Vagina (tissue), 2 donors: ENCODE measurements around the gene USP25. TPM values are rescaled to one million over a fixed set of nuclear protein-coding genes. Genes with fewer than 3 reads are reported as not detected.

Experiments
- DNase-seq, 2 donors: peaks; one replicate each; pipeline ENCODE4 v3.0.0-alpha.2; 2017; ENCODE audit errors: extremely low spot score in 2 of 2
- H3K27ac ChIP-seq: fragments of 200-600 bp; sonication (generic); one replicate; pipeline ENCODE4 v1.5.1; 2019
- H3K27me3 ChIP-seq: fragments of 200-600 bp; sonication (generic); one replicate; pipeline ENCODE4 v1.5.1; 2019
- H3K36me3 ChIP-seq, 2 donors: fragments of 200-600 bp; sonication (generic); one replicate each; pipeline ENCODE4 v1.5.1; 2017 to 2019
- H3K4me1 ChIP-seq: fragments of 200-600 bp; sonication (generic); one replicate; pipeline ENCODE4 v1.5.1; 2019
- H3K4me3 ChIP-seq, 2 donors: fragments of 200-600 bp; sonication (generic); 1 replicate in 1 of 2; 2 replicates in 1 of 2; pipeline ENCODE4 v1.5.1; 2016 to 2019
- H3K9me3 ChIP-seq: fragments of 200-600 bp; sonication (generic); one replicate; pipeline ENCODE4 v1.5.1; 2019
- CTCF ChIP-seq, 3 experiments: fragments of 450-650 bp in 2 of 3; fragments of 200-600 bp in 1 of 3; sonication (generic) in 1 of 3; IDR thresholded peaks; one replicate each; pipeline ENCODE4 v1.5.1; 2017 to 2019; ENCODE audit warnings: antibody characterized with exemption in 3 of 3, mild to moderate bottlenecking in 2 of 3, moderate library complexity in 2 of 3
- POLR2A ChIP-seq, 2 donors: fragments of 450-650 bp; IDR thresholded peaks; one replicate each; pipeline ENCODE4 v1.6.1; 2017; ENCODE audit warnings: antibody characterized with exemption in 2 of 2, mild to moderate bottlenecking in 2 of 2, moderate library complexity in 2 of 2
- POLR2AphosphoS5 ChIP-seq, 2 donors: sonication (generic); formaldehyde crosslinking; IDR thresholded peaks; one replicate each; pipeline ENCODE4 v1.9.0; 2017; ENCODE audit warnings: antibody characterized with exemption in 2 of 2, mild to moderate bottlenecking in 2 of 2, low read depth in 1 of 2; ENCODE audit not compliant: insufficient read depth in 1 of 2
- intact Hi-C: fragments of 100-400 bp; cut with DNase I; formaldehyde crosslinking; loops from one replicate; pipeline ENCODE4 v1.15.1; 2023
- total RNA-seq: library from RNA; depleted of rRNA; stranded (reverse); fragments of >200 nt; gene quantifications from one replicate; pipeline ENCODE4 v1.2.3, GENCODE V29; 2016

Gene USP25
- total RNA-seq, 1 donor from 2014 or later, result 39.0 TPM

GRCh38 chr21:15843766-15844165 lies 114.0 kb downstream of the USP25 start:
- no peaks in the 10 kb centered on the region for H3K36me3 ChIP-seq
- TF ChIP-seq CTCF (IDR thresholded peaks at IDR 0.05) (no peak), POLR2A (IDR thresholded peaks at IDR 0.05) (no peak), POLR2AphosphoS5 (IDR thresholded peaks at IDR 0.05; ENCODE audit: insufficient read depth in 1 of 2, low read depth in 1 of 2) (no peak)
- H3K9me3 ChIP-seq, result no peaks in the 10 kb centered on the region
- peaks cover 5% of the 10 kb centered on the region for H3K4me1 ChIP-seq
- no peak overlapping the region for H3K4me3 ChIP-seq
- no peak for DNase-seq
- no peaks in the 10 kb centered on the region for H3K27me3 ChIP-seq
- intact Hi-C loops, result no loop called here
- no peak overlapping the region for H3K27ac ChIP-seq

DNA sequence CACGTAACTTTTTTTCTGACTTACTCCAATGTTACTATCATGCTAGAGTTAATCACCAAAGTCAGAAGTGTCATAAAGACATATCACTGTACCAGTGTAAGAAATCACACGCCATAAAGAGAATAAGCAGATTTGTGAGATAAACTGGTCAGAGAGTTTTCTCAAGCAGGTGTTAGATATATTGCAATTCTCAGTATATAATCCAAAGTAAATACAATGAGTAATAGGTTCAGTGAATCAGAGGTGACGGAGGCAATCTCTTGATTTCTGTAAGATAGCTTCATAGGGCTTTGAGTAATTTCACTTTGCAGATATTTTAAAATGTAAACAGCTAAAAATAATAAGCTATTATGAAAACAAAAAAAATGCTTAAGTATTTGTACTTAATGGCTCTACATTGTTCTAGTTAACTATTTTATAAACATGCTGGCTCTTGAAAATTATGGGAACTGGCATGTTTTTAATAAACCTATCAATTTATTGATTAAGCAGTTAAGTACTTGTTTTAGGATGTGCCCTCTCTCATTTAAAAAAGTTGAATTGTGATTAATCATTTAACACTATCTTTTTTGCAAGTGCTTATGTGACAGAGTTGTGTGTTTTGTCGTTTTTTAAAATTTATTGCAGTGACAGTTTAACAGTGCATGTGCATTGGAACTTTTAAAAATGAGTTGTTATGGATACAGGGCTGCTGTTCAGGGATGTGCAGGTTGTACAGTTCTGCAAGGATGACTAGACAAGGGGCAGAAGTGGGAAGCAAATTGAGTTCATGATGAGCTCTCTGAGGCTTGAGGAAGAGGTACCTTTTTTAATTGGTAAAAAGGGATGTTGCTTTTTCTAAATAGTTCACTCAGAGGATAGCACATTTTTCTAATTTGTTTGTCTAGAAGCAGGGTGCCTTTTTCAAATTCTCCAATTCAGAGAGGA lies 119.1 kb downstream of the USP25 start:
- no peaks in the 10 kb centered on the region for H3K36me3 ChIP-seq
- intact Hi-C loops, result no loop called here
- no peak for DNase-seq
- H3K27ac ChIP-seq, result no peak overlapping the region
- TF ChIP-seq CTCF (IDR thresholded peaks at IDR 0.05), result no peak
- no peak for TF ChIP-seq POLR2A (IDR thresholded peaks at IDR 0.05)
- peak in 1 of 2 donors; percentile 37 for TF ChIP-seq POLR2AphosphoS5 (IDR thresholded peaks at IDR 0.05; ENCODE audit: insufficient read depth in 1 of 2, low read depth in 1 of 2)
- H3K4me1 ChIP-seq, result no peaks in the 10 kb centered on the region
- H3K27me3 ChIP-seq, result no peaks in the 10 kb centered on the region
- H3K4me3 ChIP-seq, result no peak overlapping the region
- H3K9me3 ChIP-seq, result no peaks in the 10 kb centered on the region

- TF ChIP-seq POLR2AphosphoS5 (IDR thresholded peaks at IDR 0.05; ENCODE audit: insufficient read depth in 1 of 2, low read depth in 1 of 2), result no peak
- TF ChIP-seq CTCF (IDR thresholded peaks at IDR 0.05), result no peak
- TF ChIP-seq POLR2A (IDR thresholded peaks at IDR 0.05), result no peak
- no peak for DNase-seq
- Histone ChIP-seq H3K27ac (no peak overlapping the region), H3K36me3 (no peaks in the 10 kb centered on the region), H3K9me3 (no peaks in the 10 kb centered on the region), H3K4me1 (no peaks in the 10 kb centered on the region), H3K4me3 (no peak overlapping the region), H3K27me3 (no peaks in the 10 kb centered on the region)
- intact Hi-C loops, result no loop called here
These were observed 120.1 kb downstream of the USP25 start for GRCh38 chr21:15849927-15850326.

DNA sequence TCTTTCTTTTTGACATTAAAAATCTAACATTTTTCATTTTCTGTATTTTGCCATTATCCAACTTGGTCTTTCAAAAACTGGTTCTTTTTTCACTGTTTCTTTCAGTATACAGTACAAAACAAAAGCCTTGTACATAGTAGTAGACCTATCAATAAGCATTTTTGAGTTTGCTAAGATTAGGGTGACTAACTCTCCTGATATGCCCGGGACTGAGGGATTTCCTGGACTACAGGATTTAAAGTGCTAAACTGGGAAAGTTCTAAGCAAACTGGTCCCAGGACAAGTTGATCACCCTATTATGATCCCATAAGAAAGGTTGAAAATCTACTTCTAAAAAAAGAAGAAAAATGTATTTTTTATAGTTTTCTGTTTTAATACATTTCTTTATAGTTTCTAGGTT lies 120.9 kb downstream of the USP25 start:
- no peak for TF ChIP-seq POLR2A (IDR thresholded peaks at IDR 0.05)
- no peak for TF ChIP-seq CTCF (IDR thresholded peaks at IDR 0.05)
- no peak for TF ChIP-seq POLR2AphosphoS5 (IDR thresholded peaks at IDR 0.05; ENCODE audit: insufficient read depth in 1 of 2, low read depth in 1 of 2)
- no peak overlapping the region for H3K27ac ChIP-seq
- H3K4me3 ChIP-seq, result no peak overlapping the region
- H3K4me1 ChIP-seq, result no peaks in the 10 kb centered on the region
- intact Hi-C loops, result no loop called here
- no peaks in the 10 kb centered on the region for H3K36me3 ChIP-seq
- DNase-seq, result no peak
- H3K9me3 ChIP-seq, result no peaks in the 10 kb centered on the region
- H3K27me3 ChIP-seq, result no peaks in the 10 kb centered on the region

DNA sequence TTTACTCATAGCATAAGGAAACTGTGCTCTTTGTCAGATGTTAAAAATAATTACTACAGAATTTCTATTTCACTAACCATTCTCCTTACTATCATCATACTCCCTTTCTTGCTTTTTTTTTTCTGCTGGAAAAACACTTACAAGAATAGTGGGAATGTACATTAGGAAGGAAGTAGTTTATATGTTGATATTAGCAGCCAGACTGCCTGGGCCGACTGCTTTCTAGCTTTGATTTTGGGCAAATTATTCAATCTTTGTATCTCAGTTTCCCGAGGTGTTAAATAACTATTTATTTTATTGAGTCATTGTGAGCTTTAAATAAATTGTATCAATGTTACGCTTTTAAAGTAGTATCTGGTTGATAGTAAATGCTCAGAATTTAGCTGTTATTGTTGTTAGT lies 122.4 kb downstream of the USP25 start:
- H3K36me3 ChIP-seq, result no peaks in the 10 kb centered on the region
- no peak for TF ChIP-seq POLR2A (IDR thresholded peaks at IDR 0.05)
- TF ChIP-seq CTCF (IDR thresholded peaks at IDR 0.05), result no peak
- TF ChIP-seq POLR2AphosphoS5 (IDR thresholded peaks at IDR 0.05; ENCODE audit: insufficient read depth in 1 of 2, low read depth in 1 of 2), result no peak
- no peak overlapping the region for H3K4me3 ChIP-seq
- H3K9me3 ChIP-seq, result no peaks in the 10 kb centered on the region
- H3K27ac ChIP-seq, result no peak overlapping the region
- intact Hi-C loops, result no loop called here
- H3K27me3 ChIP-seq, result no peaks in the 10 kb centered on the region
- no peak for DNase-seq
- H3K4me1 ChIP-seq, result no peaks in the 10 kb centered on the region
